HepG2 (cell line): Measurements from ENCODE around the gene TAF1D. TPM values are rescaled to one million over a fixed set of nuclear protein-coding genes. Genes with fewer than 3 reads are reported as not detected.

Source experiments
- ATAC-seq: fragments of 200-7000 bp; cut with Tn5 transposase; 3 replicates; pipeline ENCODE4 v1.9.1; 2020; ENCODE audit warnings: mild to moderate bottlenecking, moderate library complexity
- BruUV-seq: library from RNA; stranded (reverse); fragments of 400-500 nt; replicated peaks from 2 replicates; lab custom pipeline; 2021; lab: Mats Ljungman, UMichigan
- CTCF ChIA-PET: fragments of 300-600 bp; formaldehyde crosslinking; extraction: SDS; loops from one replicate; lab custom pipeline; 2021; ENCODE audit warnings: low total read pairs, inconsistent platforms, low intra/inter-chr PET ratio; lab: Yijun Ruan, JAX
- POLR2A ChIA-PET: fragments of 350-600 bp; sonication (Branson Sonifier 250); formaldehyde crosslinking; loops from one replicate; lab custom pipeline; 2020; ENCODE audit warnings: antibody characterized with exemption, inconsistent platforms; lab: Yijun Ruan, JAX
- DNase-seq: peaks from one replicate; pipeline ENCODE4 v3.0.0-alpha.2; 2015; ENCODE audit warnings: low spot score
- FAIRE-seq: peaks from 3 replicates; lab custom pipeline; 2011; peaks lifted over from hg19 to GRCh38; lab: Jason Lieb, UNC
- H2AFZ ChIP-seq: one replicate; pipeline ENCODE4 v1.6.1; 2011; ENCODE audit warnings: low read length, inconsistent platforms
- H3K27ac ChIP-seq: fragments of 300-600 bp; 3 replicates; pipeline ENCODE4 v1.8.0; 2011; ENCODE audit warnings: mixed run types, mild to moderate bottlenecking, mixed read lengths, low read length, inconsistent platforms; ENCODE audit not compliant: insufficient read depth; ENCODE audit errors: extremely low read length
- H3K27me3 ChIP-seq, 2 experiments: fragments of 200-600 bp in 1 of 2; 2 replicates in 1 of 2; 3 replicates in 1 of 2; pipeline versions ENCODE4 v1.6.0 to v1.8.0; 2011; ENCODE audit warnings: low read length in 2 of 2, mild to moderate bottlenecking in 2 of 2, moderate library complexity in 2 of 2, inconsistent platforms in 1 of 2; ENCODE audit not compliant: insufficient read depth in 2 of 2, control insufficient read depth in 1 of 2
- H3K36me3 ChIP-seq, 2 experiments: fragments of 200-600 bp in 1 of 2; replicated peaks in 1 of 2; 2 replicates in 1 of 2; 3 replicates in 1 of 2; pipeline versions ENCODE4 v1.5.1 to v1.8.0; 2011; ENCODE audit warnings: low read length in 2 of 2, inconsistent platforms in 1 of 2; ENCODE audit not compliant: insufficient read depth in 2 of 2, control insufficient read depth in 1 of 2
- H3K4me1 ChIP-seq: 2 replicates; pipeline ENCODE4 v1.5.1; 2012; ENCODE audit warnings: low read length, inconsistent platforms; ENCODE audit not compliant: insufficient read depth
- H3K4me2 ChIP-seq: 2 replicates; pipeline ENCODE4 v1.6.0; 2011; ENCODE audit warnings: low read depth, low read length, inconsistent platforms
- H3K4me3 ChIP-seq, 3 experiments: fragments of 200-600 bp in 1 of 3; sonication (generic), shearing (Covaris generic) in 1 of 3; replicated peaks in 1 of 3; 2 replicates each; pipeline ENCODE4 v1.5.1; 2011 to 2016; ENCODE audit warnings: low read length in 3 of 3, inconsistent platforms in 2 of 3, low read depth in 2 of 3, mild to moderate bottlenecking in 2 of 3, control low read depth in 1 of 3, mixed read lengths in 1 of 3; ENCODE audit not compliant: insufficient read depth in 1 of 3
- H3K79me2 ChIP-seq: one replicate; pipeline ENCODE4 v1.6.1; 2011; ENCODE audit warnings: low read length, inconsistent platforms; ENCODE audit not compliant: insufficient read depth
- H3K9ac ChIP-seq: 2 replicates; pipeline ENCODE4 v1.6.0; 2011; ENCODE audit warnings: mild to moderate bottlenecking, low read depth, low read length, inconsistent platforms; ENCODE audit not compliant: insufficient read depth
- H3K9me3 ChIP-seq: 2 replicates; pipeline ENCODE4 v1.5.1; 2012; ENCODE audit warnings: mild to moderate bottlenecking, low read length
- H4K20me1 ChIP-seq: 2 replicates; pipeline ENCODE4 v1.6.0; 2011; ENCODE audit warnings: inconsistent platforms, mild to moderate bottlenecking, low read length, moderate library complexity; ENCODE audit not compliant: insufficient read depth
- AGO2 ChIP-seq: fragments of 200-400 bp; formaldehyde crosslinking; optimal IDR thresholded peaks from 2 replicates; pipeline ENCODE3; 2017; ENCODE audit warnings: mild to moderate bottlenecking, low read depth, low read length, moderate library complexity
- RBFOX2 ChIP-seq: fragments of 200-400 bp; formaldehyde crosslinking; IDR thresholded peaks from 2 replicates; pipeline ENCODE4 v1.6.1; 2017; ENCODE audit warnings: low read depth, mild to moderate bottlenecking, low read length
- ZBTB21 ChIP-seq: sonication (generic); formaldehyde crosslinking; IDR thresholded peaks from 2 replicates; pipeline ENCODE4 v1.4.0; 2020; ENCODE audit warnings: missing genetic modification reagents
- ZNF652 ChIP-seq: IDR thresholded peaks from 2 replicates; pipeline ENCODE4 v1.6.1; 2016; ENCODE audit warnings: low read depth, borderline replicate concordance
- ZNF770 ChIP-seq: sonication (generic); formaldehyde crosslinking; IDR thresholded peaks from 2 replicates; pipeline ENCODE4 v1.5.0; 2020; ENCODE audit warnings: mild to moderate bottlenecking, missing genetic modification reagents
- WGBS: methylation state at CpG from one replicate; pipeline ENCODE4 v1.1.6; 2017; ENCODE audit warnings: low lambda C conversion rate; 5-methylcytosine and 5-hydroxymethylcytosine counted together
- in situ Hi-C: cut with HindIII; loops from 2 replicates; pipeline ENCODE4 v1.10.0; 2017; ENCODE audit warnings: low pct_unique_long_range_greater_than_20kb; ENCODE audit not compliant: extremely low pct_ligation_motif_present
- intact Hi-C: fragments of 100-400 bp; cut with micrococcal nuclease; formaldehyde crosslinking; loops from one replicate; pipeline ENCODE4 v1.10.0; 2022; ENCODE audit not compliant: unreplicated experiment
- polyA plus RNA-seq, 8 experiments: library from polyadenylated mRNA; depleted of rRNA in 3 of 8; stranded (reverse) in 7 of 8; unstranded in 1 of 8; fragments of >200 nt; fragmentation: Illumina TruSeq in 4 of 8; extraction: Trizol in 4 of 8; gene quantifications; 2 replicates each; pipeline versions ENCODE4 v1.2.1 to v1.2.3, GENCODE V29; 2011 to 2016; ENCODE audit warnings: low read depth in 4 of 8, missing spikeins in 1 of 8, mixed read lengths in 1 of 8; ENCODE audit not compliant: insufficient read depth in 1 of 8
- total RNA-seq, 5 experiments: library from RNA; depleted of rRNA; stranded (reverse); fragments of >200 nt; fragmentation: Illumina TruSeq; extraction: Trizol; gene quantifications; 2 replicates each; pipeline ENCODE4 v1.2.3, GENCODE V29; 2016; ENCODE audit warnings: low read depth in 1 of 5

TAF1D gene
- total and polyA plus RNA-seq, 2 of the 13 experiments (the other 11 are each of a cell fraction or from before 2014, with no cell fraction given): 132 to 207 TPM

- POLR2A ChIA-PET: interaction anchor here (1.1 to 1.5 kb wide), 2 partner anchors 11 to 17 kb away, joined by 3 read pairs; partner anchors contain the start of genes C11orf54 and TAF1D
- DNase-seq (no peak), FAIRE-seq (no peak), ATAC-seq (peak; percentile 46)
- peaks cover 11 to 45% of the 10 kb centered on the region in 2 experiments for H3K36me3 ChIP-seq
- H3K4me1 ChIP-seq: no peaks in the 10 kb centered on the region
- no peaks in the 10 kb centered on the region for H4K20me1 ChIP-seq
- in situ Hi-C loops: no loop called here
- H3K27ac ChIP-seq: no peak overlapping the region
- no peak overlapping the region for H2AFZ ChIP-seq
- H3K27me3 ChIP-seq: no peaks in the 10 kb centered on the region; a peak in 1 of 5 replicates
- BruUV-seq: no TSS peak
- H3K4me2 ChIP-seq: no peak overlapping the region
- no peak overlapping the region for H3K4me3 ChIP-seq
- H3K9me3 ChIP-seq: no peaks in the 10 kb centered on the region
- H3K9ac ChIP-seq: no peak overlapping the region
- no peaks in the 10 kb centered on the region for H3K79me2 ChIP-seq
- TF ChIP-seq ZNF652 (CRISPR knock-in tag): no peak
- peak; percentile 55; the same call in 1 of the 2 replicates for TF ChIP-seq ZNF770 (CRISPR knock-in tag)
- no peak for TF ChIP-seq ZBTB21 (CRISPR knock-in tag)
- peak; percentile 41; the same call in 1 of the 2 replicates for TF ChIP-seq RBFOX2
- TF ChIP-seq AGO2: peak; percentile 60
- intact Hi-C loops: no loop called here
- CTCF ChIA-PET: no interaction called here
- WGBS: 99% methylated on average over 28 of the region's 38 CpGs
Measured at GRCh38 chr11:93757924-93758865, 16.9 kb upstream of the TAF1D start.
